ES-I3 (cell line): ENCODE data around the gene SMIM14.
A peak's percentile ranks its signal among the peaks of the same experiment; 100 is the strongest.
"Not testable (repeated sequence)": the region's sequence is repeated elsewhere in the genome, so short reads cannot be mapped to it uniquely, and the experiment has no call there.

ENCODE experiments used
- H3K36me3 ChIP-seq: 2 replicates; pipeline ENCODE4 v1.6.1; 2013; ENCODE audit warnings: mild to moderate bottlenecking, low read length, control low read depth, moderate library complexity; ENCODE audit not compliant: insufficient read depth
- H3K4me1 ChIP-seq: 2 replicates; pipeline ENCODE4 v1.6.1; 2013; ENCODE audit warnings: mild to moderate bottlenecking, control low read depth, low read length; ENCODE audit not compliant: insufficient read depth
- H3K9ac ChIP-seq: 2 replicates; pipeline ENCODE4 v1.6.1; 2013; ENCODE audit warnings: low read depth, mild to moderate bottlenecking, low read length, moderate library complexity
- H3K9me3 ChIP-seq: 2 replicates; pipeline ENCODE4 v1.6.1; 2013; ENCODE audit warnings: mild to moderate bottlenecking, low read length, moderate library complexity; ENCODE audit not compliant: control insufficient read depth, insufficient read depth

SMIM14 gene

DNA sequence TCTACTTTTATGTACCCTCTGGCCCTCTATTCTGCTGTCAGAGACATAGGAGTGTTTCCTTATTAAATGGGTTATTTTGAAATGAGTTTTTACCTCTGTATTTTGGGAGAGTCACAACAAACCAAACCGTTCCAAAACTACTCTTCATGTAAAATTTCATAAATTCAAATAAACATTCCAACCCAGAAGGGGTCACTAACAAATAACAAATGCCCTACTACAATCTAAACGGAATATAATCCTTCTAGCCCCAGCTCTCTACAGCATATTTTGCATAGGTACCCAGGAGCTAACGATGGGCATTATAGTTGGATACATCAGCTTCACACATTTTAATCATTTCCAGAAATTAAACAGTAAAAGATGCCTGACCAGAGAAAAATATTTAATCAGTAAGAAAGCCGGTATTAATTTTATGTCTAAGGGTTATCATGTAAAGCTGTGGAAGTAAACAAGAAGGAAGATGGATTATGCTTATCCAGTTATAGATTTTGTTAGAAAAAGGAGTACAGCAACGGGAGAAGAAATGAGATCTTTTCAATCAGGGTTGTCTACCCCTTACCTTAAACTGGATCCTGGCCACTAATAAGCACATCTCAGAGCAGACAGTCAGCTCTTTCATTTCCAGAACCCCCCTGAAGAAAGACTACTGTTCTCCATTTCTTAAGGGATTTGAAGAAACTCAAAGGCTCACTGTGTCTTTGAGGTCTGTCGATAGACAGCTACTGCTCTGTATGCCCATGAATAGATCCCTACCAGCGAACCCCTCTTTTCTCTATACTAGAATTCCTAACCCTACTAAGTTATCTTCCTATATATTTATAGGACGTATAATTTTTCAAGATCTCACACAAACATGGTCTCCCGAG, 112.6 kb downstream of the SMIM14 start:
- Histone ChIP-seq H3K36me3 (peaks cover 4% of the 10 kb centered on the region; the same call in 1 of the 2 replicates), H3K9ac (peak overlapping the region; percentile 90), H3K9me3 (peaks cover 12% of the 10 kb centered on the region), H3K4me1 (peaks cover 2% of the 10 kb centered on the region; the same call in 1 of the 2 replicates)

DNA sequence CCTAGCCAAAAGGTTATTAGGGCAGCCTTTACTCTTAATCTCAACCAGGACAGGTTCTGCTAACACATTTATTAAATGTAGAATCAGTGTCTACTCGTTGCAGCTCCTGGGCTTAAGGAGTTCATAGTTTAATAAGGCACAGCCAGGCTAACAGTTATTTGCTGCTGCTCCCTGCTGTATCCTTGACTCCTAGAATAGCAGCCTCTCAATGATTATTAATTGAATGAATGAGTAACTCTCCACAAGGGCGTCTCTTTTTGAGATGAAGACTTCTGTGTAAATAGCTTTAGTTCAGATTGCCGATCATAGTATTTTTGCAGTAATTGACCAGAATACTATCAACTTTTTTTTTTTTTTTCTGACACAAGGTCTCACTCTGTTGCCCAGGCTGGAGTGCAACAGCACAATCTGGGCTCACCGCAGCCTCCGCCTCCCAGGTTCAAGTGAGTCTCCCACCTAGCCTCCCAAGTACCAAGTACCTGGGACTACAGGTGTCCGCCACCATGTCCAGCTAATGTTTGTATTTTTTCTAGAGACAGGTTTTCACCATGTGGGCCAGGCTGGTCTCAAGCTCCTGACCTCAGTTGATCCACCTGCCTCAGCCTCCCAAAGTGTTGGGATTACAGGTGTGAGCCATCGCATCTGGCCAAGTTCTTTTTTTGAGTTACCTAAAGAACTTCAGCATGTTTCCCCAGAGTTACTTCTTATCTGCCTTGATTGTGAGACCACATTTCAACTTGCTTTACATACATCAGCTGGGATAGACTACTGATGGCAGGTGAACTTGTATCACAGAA, 114.3 kb downstream of the SMIM14 start:
- H3K36me3 ChIP-seq: no peaks in the 10 kb centered on the region
- H3K9me3 ChIP-seq: no peaks in the 10 kb centered on the region
- peaks cover 2% of the 10 kb centered on the region; the same call in 1 of the 2 replicates for H3K4me1 ChIP-seq
- H3K9ac ChIP-seq: no peak overlapping the region

DNA sequence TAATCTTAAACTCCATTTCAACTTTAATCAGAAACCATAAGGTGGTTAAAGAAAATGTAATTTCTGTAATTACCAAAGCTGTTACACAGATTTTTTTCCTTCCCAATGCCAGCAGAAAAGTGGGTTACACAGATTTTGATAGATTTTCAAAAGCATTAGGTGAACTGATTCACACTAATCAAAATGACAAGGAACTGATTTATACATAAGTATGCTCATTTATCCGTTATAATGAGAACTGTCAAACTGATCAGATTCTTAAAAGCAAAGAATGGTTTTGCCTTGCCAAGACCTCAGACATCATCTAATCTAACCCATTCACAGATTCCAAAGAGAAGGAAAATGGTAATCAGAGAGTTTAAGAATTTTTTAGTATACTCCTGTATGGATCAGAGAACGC, 116.6 kb downstream of the SMIM14 start:
- Histone ChIP-seq H3K9me3 (no peaks in the 10 kb centered on the region), H3K9ac (no peak overlapping the region), H3K36me3 (no peaks in the 10 kb centered on the region), H3K4me1 (peaks cover 2% of the 10 kb centered on the region; the same call in 1 of the 2 replicates)

DNA sequence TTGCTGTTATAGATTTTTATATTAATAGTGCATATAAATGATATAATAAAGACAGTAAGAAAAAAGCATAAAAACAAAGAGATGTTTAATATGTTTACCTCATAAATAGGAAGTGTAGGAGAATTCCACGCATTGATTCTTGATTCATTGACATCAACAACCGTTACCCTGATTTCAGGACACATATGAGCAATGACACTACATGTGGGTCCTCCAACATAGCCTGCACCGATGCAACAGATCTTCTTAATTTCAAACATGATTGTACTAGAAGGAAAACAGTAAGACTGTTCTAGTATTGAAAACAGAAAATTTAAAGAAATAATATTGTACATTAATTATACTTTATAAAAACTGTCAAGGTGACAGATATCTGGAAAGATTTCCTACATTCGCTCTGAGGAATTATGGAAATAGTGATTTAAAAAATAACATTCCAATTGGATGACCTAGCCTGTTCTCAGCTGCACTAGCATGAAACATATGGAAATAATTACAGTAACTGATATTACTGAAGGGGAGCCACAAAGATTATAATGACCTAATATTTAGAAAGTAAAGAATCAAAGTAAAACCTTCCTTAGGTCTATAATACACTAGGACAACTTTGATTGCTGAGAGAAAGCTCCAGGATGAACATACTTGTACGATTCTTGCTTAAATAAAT, 117.3 kb downstream of the SMIM14 start:
- H3K4me1 ChIP-seq: peaks cover 2% of the 10 kb centered on the region; the same call in 1 of the 2 replicates
- H3K36me3 ChIP-seq: no peaks in the 10 kb centered on the region
- no peaks in the 10 kb centered on the region for H3K9me3 ChIP-seq
- H3K9ac ChIP-seq: no peak overlapping the region

DNA sequence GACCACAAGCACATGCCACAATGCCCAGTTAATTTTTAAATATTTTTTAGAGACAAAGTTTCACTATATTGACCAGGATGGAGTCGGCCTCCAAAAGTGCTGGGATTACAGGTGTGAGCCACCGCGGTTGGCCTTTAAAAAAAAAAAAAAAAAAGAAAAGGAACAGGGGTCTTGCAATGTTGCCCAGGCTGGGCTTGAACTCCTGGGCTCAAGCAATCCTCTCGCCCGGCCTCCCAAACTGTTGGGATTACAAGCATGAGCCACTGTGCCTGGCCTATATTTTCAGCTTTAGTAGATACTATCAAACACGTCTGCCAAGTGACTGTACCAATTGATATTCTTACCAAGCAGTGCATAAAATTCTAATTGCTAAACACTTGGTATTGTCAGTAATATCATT, 120.2 kb downstream of the SMIM14 start:
- H3K9me3 ChIP-seq: no peaks in the 10 kb centered on the region
- H3K4me1 ChIP-seq: no peaks in the 10 kb centered on the region
- no peak overlapping the region for H3K9ac ChIP-seq
- no peaks in the 10 kb centered on the region for H3K36me3 ChIP-seq

DNA sequence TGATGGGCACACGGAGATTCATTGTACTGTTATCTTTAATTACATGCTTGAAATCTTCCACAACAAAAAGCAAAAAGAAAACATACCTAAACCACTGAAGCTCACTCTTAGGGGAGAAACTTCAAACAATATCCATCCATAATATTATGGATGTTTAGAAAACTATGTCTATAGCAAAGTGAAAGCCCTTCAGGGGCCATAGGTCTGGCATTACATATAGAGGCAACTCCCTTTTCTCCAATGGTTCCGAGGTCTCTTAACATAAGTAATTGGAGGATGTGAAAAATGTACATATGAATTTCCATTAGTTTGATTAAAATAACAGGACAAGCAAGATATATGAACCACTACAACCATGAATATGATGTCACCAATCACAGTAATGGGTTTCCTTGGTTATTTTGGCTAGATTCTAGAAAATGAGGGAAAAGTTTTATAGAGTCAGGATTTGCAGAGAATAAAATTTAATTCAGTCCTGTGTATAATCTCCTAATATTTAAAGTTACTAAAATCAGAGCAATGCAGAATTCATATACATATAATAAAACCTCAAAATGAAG, 122.2 kb downstream of the SMIM14 start:
- no peaks in the 10 kb centered on the region for H3K4me1 ChIP-seq
- no peaks in the 10 kb centered on the region for H3K36me3 ChIP-seq
- no peak overlapping the region for H3K9ac ChIP-seq
- no peaks in the 10 kb centered on the region for H3K9me3 ChIP-seq

DNA sequence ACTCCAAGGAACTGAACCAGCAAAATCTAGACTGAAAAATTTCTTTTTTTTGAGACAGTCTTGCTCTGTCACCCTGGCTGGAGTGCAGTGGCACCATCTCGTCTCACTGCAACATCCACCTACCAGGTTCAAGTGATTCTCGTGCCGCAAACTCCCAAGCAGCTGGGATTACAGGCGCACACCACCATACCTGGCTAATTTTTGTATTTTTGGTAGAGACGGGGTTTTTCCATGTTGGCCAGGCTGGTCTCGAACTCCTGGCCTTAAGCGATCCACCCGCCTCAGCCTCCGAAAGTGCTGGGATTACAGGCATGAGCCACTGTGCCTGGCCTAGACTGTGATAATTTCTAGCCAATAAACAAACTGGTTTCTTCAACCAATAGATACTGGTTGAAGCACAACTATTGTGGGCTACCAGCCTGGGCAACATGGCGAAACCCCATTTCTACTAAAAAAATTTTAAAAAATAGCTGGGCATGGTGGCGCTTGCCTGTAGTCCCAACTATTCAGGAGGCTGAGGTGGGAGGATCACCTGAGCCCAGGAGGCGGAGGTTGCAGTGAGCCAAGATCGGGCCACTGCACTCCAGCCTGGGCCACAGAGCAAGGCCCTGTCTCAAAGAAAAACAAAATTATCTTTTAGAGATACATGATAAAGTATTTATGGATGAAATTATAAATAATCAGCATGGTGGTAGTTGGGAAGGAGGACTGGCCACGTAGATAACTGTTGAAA, 122.8 kb downstream of the SMIM14 start:
- not testable (repeated sequence) for H3K9me3 ChIP-seq, H3K36me3 ChIP-seq, H3K9ac ChIP-seq, H3K4me1 ChIP-seq

DNA sequence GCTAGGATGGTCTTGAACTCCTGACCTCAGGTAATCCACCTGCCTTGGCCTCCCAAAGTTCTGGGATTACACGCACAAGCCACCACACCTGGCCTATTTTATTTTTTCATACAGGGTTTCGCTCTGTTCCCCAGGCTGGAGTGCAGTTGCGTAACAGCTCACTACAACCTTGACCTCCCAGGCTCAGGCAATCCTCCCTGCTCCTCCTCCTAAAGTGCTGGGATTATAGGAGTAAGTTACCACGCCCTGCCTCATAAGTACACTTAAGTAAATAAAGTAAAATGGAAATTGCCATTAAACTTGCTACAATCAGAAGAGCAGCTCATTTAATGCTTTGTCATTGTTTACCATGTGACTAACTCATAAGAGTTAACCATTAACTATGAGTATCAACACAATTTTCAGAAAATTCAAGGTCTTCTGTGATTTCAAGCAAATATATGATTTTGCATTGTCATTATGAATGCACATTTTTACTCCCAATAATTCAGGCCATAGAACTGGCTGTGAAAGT, 123.7 kb downstream of the SMIM14 start:
- Histone ChIP-seq H3K36me3 (0 out of 2 replicates have a peak, but pooled peaks cover 3% of the 10 kb centered on the region), H3K9me3 (no peaks in the 10 kb centered on the region), H3K4me1 (no peaks in the 10 kb centered on the region), H3K9ac (no peak overlapping the region)

DNA sequence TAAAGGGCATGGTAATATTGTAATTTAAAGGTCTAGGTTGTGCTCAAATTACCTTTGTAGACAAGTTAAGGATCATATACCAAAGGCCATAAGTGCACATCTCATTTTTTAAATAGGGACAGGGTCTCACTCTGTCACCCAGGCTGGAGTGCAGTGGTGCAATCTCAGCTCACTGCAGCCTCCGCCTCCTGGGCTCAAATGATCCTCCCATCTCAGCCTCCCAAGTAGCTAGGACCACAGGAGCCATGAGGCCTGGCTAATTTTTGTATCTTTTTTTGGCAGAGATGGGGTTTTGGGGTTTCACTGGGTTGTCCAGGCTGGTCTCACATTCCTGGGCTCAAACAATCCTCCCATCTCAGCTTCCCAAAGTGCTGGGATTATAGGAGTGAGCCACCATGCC, 124.4 kb downstream of the SMIM14 start:
- H3K9me3 ChIP-seq, H3K9ac ChIP-seq, H3K4me1 ChIP-seq, H3K36me3 ChIP-seq: not testable (repeated sequence)

DNA sequence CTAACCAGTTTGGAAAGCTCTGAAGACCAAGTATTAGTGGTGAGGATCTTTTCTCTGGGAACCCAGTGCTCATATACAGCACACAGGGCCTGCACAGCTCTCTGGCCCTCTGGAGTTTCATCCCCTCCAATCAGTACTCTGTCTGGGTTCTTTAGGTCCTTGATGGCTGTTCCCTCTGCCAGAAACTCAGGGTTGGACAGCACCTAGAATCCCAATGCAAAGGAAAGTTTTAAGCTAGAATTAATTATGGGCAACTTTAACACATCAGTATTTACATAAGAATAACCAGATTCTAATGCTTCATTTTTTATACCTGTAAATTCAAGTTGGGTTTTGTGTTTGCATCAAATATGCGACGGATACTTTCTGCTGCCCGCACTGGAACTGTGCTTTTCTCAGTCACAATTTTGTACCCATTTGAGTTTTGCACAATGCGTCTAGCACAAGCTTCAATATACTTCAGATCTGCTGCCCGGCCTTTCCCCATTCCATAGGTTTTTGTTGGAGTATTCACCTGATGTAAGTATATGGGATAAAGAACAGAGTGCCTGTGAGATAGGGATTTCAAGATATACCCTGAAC, 128.2 kb downstream of the SMIM14 start:
- Histone ChIP-seq H3K36me3 (peaks cover 18% of the 10 kb centered on the region), H3K9ac (no peak overlapping the region), H3K9me3 (no peaks in the 10 kb centered on the region), H3K4me1 (no peaks in the 10 kb centered on the region)

DNA sequence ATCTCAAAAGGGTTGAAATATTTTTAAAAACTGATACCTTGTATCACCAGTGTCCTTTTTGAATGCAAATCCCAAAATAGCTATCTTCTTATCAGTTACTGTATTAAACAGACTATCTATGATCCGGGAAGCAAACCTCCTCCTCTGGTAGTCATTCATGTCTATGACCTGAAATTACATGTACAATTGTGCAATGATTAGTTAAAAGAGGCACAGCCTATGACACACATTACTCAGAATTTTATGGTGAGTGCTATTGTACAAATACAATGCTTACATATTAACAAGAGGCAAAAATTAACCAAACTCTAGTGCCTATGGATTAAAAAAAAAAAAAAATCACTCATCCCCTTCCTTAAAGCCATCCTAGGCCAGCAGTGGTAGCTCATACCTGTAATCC, 133.1 kb downstream of the SMIM14 start:
- H3K9ac ChIP-seq: no peak overlapping the region
- H3K4me1 ChIP-seq: no peaks in the 10 kb centered on the region
- no peaks in the 10 kb centered on the region for H3K9me3 ChIP-seq
- H3K36me3 ChIP-seq: peaks cover 26% of the 10 kb centered on the region

DNA sequence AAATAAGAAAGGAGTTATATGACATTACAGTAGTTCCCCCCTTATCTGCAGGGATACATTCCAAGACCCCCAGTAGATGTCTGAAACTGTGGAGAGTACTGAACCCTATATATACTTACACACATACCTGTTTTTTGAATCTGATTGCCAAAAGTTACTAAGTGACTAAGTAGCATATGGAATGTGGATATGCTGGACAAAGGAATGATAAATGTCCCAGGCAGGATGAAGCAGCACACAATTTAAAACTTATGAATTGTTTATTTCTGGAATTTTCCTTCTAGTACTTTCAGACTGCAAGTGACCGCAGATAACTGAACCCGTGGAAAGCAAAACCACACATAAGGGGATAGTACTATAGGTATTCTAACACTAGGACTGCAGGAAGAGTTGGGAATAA, 134.1 kb downstream of the SMIM14 start:
- no peaks in the 10 kb centered on the region for H3K9me3 ChIP-seq
- H3K36me3 ChIP-seq: peaks cover 25% of the 10 kb centered on the region
- no peaks in the 10 kb centered on the region for H3K4me1 ChIP-seq
- H3K9ac ChIP-seq: no peak overlapping the region

DNA sequence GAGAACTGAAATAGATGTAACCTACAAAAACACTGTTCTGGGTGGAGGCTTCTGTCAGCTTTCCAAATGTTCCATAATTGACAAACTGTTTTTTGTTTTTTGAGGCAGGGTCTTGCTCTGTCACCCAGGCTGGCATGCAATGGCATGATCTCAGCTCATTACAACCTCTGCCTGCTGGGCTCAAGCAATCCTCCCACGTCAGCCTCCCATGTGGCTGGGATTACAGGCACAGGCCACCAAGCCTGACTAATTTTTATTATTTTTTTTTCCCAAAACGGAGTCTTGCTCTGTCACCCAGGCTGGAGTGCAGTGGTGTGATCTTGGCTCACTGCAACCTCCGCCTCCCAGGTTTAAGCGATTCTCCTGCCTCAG, 136.0 kb downstream of the SMIM14 start:
- peaks cover 18% of the 10 kb centered on the region for H3K36me3 ChIP-seq
- H3K9me3 ChIP-seq, H3K9ac ChIP-seq, H3K4me1 ChIP-seq: not testable (repeated sequence)
